Stimulated activated CD8-positive, alpha-beta memory T cell treated with anti-CD3 and anti-CD28 coated beads, Interleukin-15, amount 100 ng/mL, for 4 hours (primary cell): ENCODE measurements around the gene ORAI1.
"Not testable (repeated sequence)": the region's sequence is repeated elsewhere in the genome, so short reads cannot be mapped to it uniquely, and the experiment has no call there.

ENCODE experiments used
- DNase-seq, 2 donors: peaks; one replicate each; pipeline ENCODE4 v3.0.0-alpha.2; 2020; ENCODE audit warnings: low read depth in 2 of 2

The ORAI1 gene

GRCh38 chr12:121649322-121649721 is 23.0 kb downstream of the ORAI1 start:
- DNase-seq, result no peak

- no peak for DNase-seq
Observed at GRCh38 chr12:121649819-121650353, 23.6 kb downstream of the ORAI1 start.

GRCh38 chr12:121651320-121651719 is 25.0 kb downstream of the ORAI1 start:
- no peak for DNase-seq

- no peak for DNase-seq
Observed at GRCh38 chr12:121652767-121653497, 26.6 kb downstream of the ORAI1 start.

- no peak for DNase-seq
Observed at GRCh38 chr12:121653999-121654398, 27.7 kb downstream of the ORAI1 start.

- no peak for DNase-seq
Observed at GRCh38 chr12:121656122-121656521, 29.8 kb downstream of the ORAI1 start.

GRCh38 chr12:121657305-121658008 is 31.1 kb downstream of the ORAI1 start:
- no peak for DNase-seq

GRCh38 chr12:121661353-121662105 is 35.2 kb downstream of the ORAI1 start:
- not testable (repeated sequence) for DNase-seq

GRCh38 chr12:121663610-121663929 is 37.2 kb downstream of the ORAI1 start:
- no peak for DNase-seq

- DNase-seq, result not testable (repeated sequence)
Observed at GRCh38 chr12:121666829-121667228, 40.5 kb downstream of the ORAI1 start.

GRCh38 chr12:121668750-121669520 is 42.6 kb downstream of the ORAI1 start:
- peak in 1 of 2 donors; percentile 36 for DNase-seq

GRCh38 chr12:121669521-121669900 is 43.2 kb downstream of the ORAI1 start, which contains the start of gene MORN3:
TSS of gene MORN3 (minus strand) at chr12:121669654. CDS start at chr12:121669483, 171 bp downstream.
- DNase-seq, result no peak

- no peak for DNase-seq
Observed at GRCh38 chr12:121673013-121673511, 46.7 kb downstream of the ORAI1 start.

- DNase-seq, result no peak
Observed at GRCh38 chr12:121676190-121676589, 49.9 kb downstream of the ORAI1 start.

GRCh38 chr12:121678305-121678704 is 52.0 kb downstream of the ORAI1 start:
- no peak for DNase-seq

- no peak for DNase-seq
Observed at GRCh38 chr12:121678716-121679300, 52.5 kb downstream of the ORAI1 start.

- not testable (repeated sequence) for DNase-seq
Observed at GRCh38 chr12:121679661-121680197, 53.4 kb downstream of the ORAI1 start.

GRCh38 chr12:121688966-121689365 is 62.6 kb downstream of the ORAI1 start:
- DNase-seq, result no peak

GRCh38 chr12:121689430-121689829 is 63.1 kb downstream of the ORAI1 start:
- no peak for DNase-seq
